HG02884 (cell line): ENCODE data around the gene ANP32B.
"Not testable (repeated sequence)": the region's sequence is repeated elsewhere in the genome, so short reads cannot be mapped to it uniquely, and the experiment has no call there.

Source experiments
- ATAC-seq: cut with Tn5 transposase; IDR thresholded peaks from one replicate; pipeline ENCODE4 v1.9.1; 2021; ENCODE audit warnings: mild to moderate bottlenecking, moderate library complexity; ENCODE audit not compliant: unreplicated experiment

ANP32B gene

GRCh38 chr9:97962575-97962974 is 20.6 kb upstream of the ANP32B start:
- ATAC-seq, result no peak

DNA sequence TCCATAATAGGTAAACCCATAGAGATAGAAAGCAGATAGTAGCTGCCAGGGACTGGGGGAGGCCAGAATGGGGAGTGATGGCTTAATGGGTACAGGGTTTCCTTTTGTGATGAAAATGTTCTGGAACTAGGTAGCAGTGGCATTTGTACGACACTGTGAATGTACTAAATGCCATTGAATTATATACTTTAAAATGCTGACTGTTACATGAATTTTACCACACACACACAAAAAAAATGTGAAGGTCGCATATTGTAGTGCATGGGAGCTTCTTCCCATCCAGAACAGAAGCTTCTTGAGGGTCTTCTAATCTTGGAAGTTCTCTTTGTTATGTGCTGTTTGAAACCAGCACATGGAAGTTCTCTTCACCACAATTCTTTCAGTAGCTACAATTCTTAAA is 19.9 kb upstream of the ANP32B start:
- no peak for ATAC-seq

DNA sequence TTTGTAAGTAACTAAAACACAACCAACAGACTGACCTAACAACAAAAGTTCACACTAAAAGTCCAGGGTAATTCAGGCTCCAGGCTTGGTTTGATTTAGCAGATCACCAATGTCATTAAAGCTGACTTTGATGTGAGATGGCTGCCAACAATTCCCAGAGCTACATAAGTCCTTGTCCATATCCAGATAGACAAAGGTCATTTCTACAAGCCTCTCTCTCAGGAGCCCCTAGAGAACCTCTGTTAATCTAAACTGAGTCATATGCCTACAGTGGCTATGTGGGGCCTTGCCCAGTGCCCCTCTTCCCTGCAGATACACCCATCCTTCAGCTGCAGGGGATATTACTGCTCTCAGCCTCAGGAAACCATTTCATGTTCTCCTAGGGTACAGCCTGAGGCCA is 18.2 kb upstream of the ANP32B start:
- ATAC-seq, result no peak

DNA sequence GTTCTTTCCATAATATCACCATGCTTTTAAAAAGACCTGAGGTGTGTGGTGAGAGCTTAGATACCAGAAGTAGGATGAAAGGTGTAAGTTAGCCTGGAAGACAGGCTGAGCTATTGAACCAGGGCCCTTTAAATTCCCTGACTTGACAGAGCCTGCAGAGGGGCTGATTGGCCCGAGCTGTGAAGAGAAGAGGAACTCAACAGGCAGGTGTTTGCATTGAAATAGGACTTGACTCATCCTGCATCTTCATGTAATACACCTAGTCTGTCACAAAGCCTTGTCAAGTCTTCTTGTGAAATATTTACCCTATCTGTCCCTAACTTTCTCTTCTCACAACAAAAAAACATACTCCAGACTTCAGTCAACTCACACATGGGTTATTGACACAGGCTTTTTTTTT is 16.6 kb upstream of the ANP32B start:
- no peak for ATAC-seq

GRCh38 chr9:97969014-97969413 is 14.1 kb upstream of the ANP32B start:
- no peak for ATAC-seq

GRCh38 chr9:97970165-97970564 is 13.0 kb upstream of the ANP32B start:
- ATAC-seq, result no peak

DNA sequence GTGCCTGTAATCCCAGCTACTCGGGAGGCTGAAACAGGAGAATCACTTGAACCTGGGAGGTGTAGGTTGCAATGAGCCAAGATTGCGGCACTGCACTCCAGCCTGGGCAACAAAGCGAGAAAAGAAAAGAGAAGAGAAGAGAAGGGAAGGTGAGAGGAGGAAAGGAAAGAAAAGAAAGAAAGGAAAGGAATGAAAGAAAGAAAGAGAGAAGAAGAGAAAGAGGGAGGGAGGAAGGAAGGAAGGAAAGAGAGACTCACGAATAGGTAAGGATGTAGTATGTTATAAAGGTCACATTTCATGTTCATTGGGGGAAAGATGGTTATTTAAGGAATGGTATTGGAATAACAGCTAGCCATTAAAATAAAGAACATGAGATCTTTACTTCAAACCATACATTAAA is 10.4 kb upstream of the ANP32B start:
- ATAC-seq, result no peak

DNA sequence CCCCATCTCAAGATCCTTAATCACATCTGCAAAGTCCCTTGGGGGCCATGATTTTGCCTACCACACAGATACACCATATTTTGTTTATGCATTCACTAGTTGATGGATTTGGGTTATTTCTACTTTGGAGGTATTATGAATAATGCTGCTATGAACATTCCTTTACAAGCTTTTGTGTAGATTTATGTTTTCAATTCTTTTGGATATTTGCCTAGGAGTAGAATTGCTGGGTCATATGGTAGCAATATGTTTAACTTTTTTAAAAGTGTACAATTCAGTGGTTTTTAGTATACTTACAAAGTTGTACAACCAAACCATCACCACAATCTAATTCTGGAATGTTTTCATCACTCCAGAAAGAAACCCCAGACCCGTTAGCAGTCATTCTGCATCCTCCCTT is 7.8 kb upstream of the ANP32B start:
- ATAC-seq, result no peak

- not testable (repeated sequence) for ATAC-seq
Observed at GRCh38 chr9:97976633-97977032, 6.5 kb upstream of the ANP32B start.

DNA sequence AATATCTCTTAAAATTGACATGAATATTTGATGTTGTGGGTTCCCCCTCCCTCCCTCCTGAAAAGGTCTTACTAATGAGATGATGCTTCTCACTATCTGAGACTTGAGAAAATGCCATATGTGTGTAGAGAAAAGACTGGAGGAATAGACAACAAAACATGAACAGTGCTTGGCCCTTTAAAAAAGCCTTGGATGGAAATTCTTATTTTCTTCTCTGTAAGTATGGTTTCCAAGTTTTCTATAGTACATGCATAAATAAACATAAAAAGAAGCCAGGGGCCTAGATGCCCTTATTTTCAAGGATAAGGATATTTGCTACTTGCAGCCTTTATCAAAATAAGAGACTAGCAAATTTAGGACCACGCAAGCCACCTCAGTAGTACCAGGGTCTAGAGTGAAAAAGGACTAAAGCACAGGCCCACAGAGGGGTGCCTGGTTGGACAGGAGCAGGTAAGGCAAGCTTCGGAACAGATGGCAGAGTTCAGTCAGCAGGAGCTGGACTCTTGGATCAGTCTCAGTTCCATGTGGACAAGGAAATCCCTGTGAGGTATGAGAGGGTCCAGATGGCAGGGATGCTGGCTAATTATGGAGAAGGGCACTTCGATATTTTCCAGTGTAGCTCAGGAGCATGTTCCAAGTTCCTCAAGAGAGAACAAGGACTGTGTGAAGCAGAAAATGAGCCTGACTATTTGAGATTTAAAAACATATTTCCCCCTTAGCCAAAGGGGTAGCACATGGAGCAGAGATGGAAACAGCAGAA is 4.6 kb upstream of the ANP32B start:
- no peak for ATAC-seq

DNA sequence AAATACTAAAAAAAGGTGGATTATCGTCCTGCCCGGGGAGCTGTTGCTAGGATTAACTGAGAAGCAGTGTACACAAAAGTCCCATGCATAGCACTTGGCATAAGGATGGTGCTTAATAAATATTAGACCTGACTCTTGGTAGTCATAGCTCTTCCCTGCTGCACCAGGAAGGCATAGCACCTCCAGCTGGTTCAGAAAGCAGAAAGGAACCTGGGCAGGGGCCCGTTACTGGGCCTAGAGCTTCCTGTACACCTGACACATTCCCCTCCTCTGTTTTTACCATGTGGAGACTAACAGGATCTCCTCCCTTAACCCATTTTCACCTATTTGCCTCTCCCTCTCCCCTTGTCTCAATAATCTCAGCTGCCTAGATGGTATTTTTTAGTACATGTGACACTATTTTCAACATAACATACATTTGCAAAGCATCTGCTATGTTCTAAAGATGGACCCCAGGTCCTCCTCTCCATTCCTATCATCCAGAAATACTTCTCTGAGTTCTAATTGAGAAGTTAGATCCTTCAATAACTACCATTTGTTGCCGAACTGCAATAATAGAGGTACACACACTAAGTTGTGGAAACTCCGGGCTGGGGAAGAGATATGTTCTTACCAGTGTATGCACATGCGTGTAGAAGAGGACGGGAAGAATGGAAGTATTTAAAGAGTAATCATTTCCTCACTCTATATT is 3.2 kb upstream of the ANP32B start:
- no peak for ATAC-seq

GRCh38 chr9:97980479-97980803 is 2.7 kb upstream of the ANP32B start:
- ATAC-seq, result no peak

DNA sequence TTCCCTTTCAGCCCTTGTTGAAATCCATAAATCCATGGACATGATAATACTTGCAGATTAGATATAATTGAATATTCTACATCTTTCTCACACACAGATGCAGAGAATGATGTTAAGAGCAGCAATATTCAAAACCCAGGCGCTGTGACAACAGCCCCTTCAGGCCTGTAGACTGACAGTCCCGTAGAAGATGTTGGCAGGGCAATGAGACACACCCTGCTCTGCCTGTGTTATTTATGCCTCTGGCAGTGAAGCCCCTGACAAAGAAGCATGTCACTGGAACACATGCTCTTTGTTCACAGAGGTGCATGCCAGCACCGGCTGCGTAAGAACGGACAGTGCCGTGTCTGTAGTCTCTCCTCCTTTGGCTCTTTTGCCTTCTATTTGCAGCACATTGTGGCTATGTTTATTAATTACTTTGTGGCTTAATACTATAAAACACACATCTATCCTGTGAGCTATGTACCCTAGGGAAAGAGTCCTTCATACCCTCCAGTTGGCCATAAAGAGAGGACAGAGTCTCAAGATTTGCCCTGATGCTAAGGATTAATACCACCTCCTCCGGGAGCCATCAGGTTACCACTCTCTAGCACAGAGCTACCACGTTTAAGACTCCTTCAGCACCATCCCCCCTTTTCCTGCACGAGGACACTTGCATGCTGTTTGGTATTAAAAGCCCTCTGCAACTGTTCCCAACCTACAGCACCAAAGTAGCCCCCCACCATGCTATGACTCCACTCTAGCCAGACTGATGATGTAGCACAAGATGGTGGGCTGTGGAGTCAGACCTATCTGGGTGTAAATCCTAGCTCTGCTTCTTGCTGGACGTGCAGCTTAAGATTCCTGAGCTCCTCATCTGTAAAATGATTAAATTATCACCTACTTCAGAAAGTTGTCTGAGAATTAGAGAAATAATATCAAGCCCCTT is 2.0 kb upstream of the ANP32B start:
- no peak for ATAC-seq

- ATAC-seq, result no peak
Observed at GRCh38 chr9:97981846-97982682, 1.1 kb upstream of the ANP32B start.

DNA sequence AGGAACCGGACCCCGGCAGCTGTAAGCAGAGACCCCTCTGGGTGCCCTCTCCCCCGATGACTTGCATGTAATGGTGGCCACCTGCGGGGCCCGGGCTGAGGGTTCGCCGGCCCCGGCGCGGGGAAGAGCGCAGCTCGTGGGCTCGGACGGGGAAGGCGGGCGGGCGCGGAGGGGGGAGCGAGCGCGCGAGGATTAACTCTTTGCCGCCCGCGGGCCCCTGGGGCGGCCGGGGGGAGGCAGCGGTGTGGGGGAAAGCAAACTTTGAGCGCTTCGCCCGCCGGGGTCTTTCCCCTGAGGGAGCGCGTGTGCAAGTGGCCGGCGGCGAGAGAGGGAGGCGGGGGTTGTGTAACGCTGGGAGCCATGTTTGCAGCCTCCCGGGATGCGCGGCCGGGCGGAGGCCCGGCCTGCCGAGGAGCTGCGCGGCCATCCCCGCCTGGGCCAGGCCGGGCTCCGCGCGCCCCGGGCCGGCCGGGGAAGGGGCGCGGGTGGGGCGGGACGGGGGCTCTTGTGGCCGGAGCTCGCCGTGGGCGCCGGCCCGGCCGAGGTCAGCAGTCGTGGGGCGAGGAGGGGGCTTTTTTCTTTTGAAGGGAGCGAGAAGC is 547 bp downstream of the ANP32B start:
- ATAC-seq, result peak; percentile 9

DNA sequence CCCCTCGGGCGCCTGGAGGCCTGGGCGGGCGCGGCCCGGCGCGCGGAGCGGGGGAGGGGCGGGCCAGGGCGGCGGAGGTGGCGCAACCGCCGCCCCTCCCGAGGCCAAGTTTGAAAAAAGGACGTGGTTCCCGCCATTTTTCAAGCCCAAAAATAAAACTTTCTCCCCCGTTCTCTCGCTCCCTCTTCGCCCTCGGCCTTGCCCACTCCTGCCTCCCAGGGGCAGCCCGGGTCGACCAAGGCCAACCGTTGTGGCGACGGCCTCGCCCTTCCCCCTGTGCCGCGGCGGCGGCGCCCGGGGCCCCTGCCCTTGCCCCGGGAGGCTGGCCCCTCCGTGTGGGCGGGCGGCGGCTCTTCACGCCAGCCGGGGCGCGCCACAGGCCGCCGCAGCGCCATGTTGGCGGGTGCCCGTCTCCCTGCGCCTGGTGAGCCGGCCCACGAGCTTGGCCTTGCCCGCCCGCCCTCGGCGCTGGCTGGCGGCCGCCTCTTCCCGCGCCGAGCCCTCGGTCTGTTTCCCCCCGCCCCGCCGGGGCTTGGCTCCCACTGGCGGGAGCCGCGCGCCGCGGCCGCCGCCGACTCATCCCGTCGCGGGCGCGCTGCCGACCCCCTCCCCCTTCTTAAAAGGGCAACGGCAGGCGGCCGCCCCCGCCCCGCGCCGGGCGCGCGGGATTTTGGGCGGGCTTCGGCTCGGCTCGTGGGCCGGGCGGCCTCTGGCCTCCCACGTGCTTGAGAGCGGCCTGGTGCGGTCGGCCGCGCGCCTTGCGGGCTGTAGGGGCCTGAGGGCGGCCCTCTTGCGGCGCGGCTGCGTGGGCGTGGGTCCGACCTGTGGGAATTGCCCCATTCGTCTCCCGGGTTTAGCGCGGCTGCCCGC is 1.3 kb downstream of the ANP32B start:
- ATAC-seq, result peak; percentile 12

GRCh38 chr9:97985058-97985861 is 2.1 kb downstream of the ANP32B start:
- no peak for ATAC-seq

DNA sequence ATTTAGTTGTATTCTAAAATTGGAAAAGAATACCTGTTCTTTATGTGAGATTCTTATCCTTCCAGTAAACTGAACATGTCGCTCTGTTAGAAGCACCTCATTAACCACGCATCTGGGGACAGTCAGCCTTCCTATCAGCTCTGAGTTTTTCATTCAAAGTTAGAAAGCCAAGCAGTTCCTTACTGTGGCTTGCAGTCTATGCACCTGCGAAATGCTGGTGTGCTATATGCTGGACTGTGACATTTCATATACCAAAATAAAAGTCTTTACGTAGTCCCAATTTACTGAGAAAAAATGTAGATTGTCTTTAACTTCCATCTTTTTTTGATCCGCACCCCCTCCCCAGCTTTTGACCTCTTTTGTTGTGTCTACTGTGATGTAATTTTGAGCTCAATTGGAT is 4.3 kb downstream of the ANP32B start:
- ATAC-seq, result no peak

GRCh38 chr9:97990259-97990658 is 7.1 kb downstream of the ANP32B start:
- ATAC-seq, result no peak
